K562 (cell line): Measurements from ENCODE around the gene KIF24. TPM values are rescaled to one million over a fixed set of nuclear protein-coding genes. Genes with fewer than 3 reads are reported as not detected.
A peak's percentile ranks its signal among the peaks of the same experiment; 100 is the strongest.

Experiments
- CREB3 ChIP-seq: fragments of 450-650 bp; conservative IDR thresholded peaks from 2 replicates; pipeline ENCODE4 v1.6.1; 2016; ENCODE audit warnings: missing genetic modification characterization, low read depth, mild to moderate bottlenecking, missing compliant biosample characterization, moderate library complexity
- CXXC5 ChIP-seq: fragments of 250-450 bp; sonication (Bioruptor Pico); IDR thresholded peaks from 2 replicates; pipeline ENCODE4 v1.8.0; 2022; ENCODE audit warnings: inconsistent platforms, mild to moderate bottlenecking, moderate library complexity
- E4F1 ChIP-seq: fragments of 250-450 bp; sonication (Bioruptor Pico); IDR thresholded peaks from 2 replicates; pipeline ENCODE4 v1.5.0; 2021; ENCODE audit warnings: mild to moderate bottlenecking, borderline replicate concordance
- EP300 ChIP-seq: IDR thresholded peaks from 2 replicates; pipeline ENCODE4 v1.6.1; 2012; ENCODE audit warnings: low read length, improper control_type of control experiment
- HDAC3 ChIP-seq: fragments of 450-650 bp; IDR thresholded peaks from 2 replicates; pipeline ENCODE4 v1.6.1; 2018; ENCODE audit warnings: borderline replicate concordance, mild to moderate bottlenecking, moderate library complexity; ENCODE audit not compliant: partially characterized antibody
- IRF9 ChIP-seq: fragments of 450-650 bp; IDR thresholded peaks from 2 replicates; pipeline ENCODE4 v1.6.1; 2016; ENCODE audit warnings: missing biosample characterization, missing genetic modification characterization
- KDM5B ChIP-seq: fragments of 200-600 bp; sonication (generic); IDR thresholded peaks from 2 replicates; pipeline ENCODE4 v1.6.1; 2012; ENCODE audit warnings: low read depth, mild to moderate bottlenecking, moderate library complexity, low read length, control low read depth, inconsistent platforms; ENCODE audit not compliant: insufficient replicate concordance
- POLR2G ChIP-seq: fragments of 200-400 bp; formaldehyde crosslinking; IDR thresholded peaks from 2 replicates; pipeline ENCODE4 v1.6.1; 2017; ENCODE audit warnings: low read depth, mild to moderate bottlenecking, antibody characterized with exemption, low read length, moderate library complexity
- PRMT5 ChIP-seq: sonication (generic); formaldehyde crosslinking; IDR thresholded peaks from 2 replicates; pipeline ENCODE4 v1.5.0; 2020; ENCODE audit warnings: missing genetic modification reagents
- PURB ChIP-seq: sonication (generic); formaldehyde crosslinking; IDR thresholded peaks from 2 replicates; pipeline ENCODE4 v1.9.0; 2021; ENCODE audit warnings: low read depth, mild to moderate bottlenecking, missing genetic modification reagents
- PYGO2 ChIP-seq: fragments of 450-650 bp; IDR thresholded peaks from 2 replicates; pipeline ENCODE4 v1.6.1; 2016; ENCODE audit warnings: mild to moderate bottlenecking, missing genetic modification characterization, moderate library complexity, missing compliant biosample characterization
- RAD51 ChIP-seq: fragments of 450-650 bp; IDR thresholded peaks from 2 replicates; pipeline ENCODE4 v1.7.1; 2016; ENCODE audit warnings: low read depth, mild to moderate bottlenecking, borderline replicate concordance
- RBM22 ChIP-seq: fragments of 200-400 bp; formaldehyde crosslinking; IDR thresholded peaks from 2 replicates; pipeline ENCODE4 v1.6.1; 2018; ENCODE audit warnings: low read length, low read depth; ENCODE audit not compliant: poor library complexity, severe bottlenecking
- RFX1 ChIP-seq: fragments of 450-650 bp; IDR thresholded peaks from 2 replicates; pipeline ENCODE4 v1.6.1; 2016; ENCODE audit warnings: mild to moderate bottlenecking, moderate library complexity
- SIX5 ChIP-seq, 2 experiments: IDR thresholded peaks; 2 replicates each; pipeline ENCODE4 v1.6.1; 2011; ENCODE audit warnings: low read length in 2 of 2, borderline replicate concordance in 1 of 2, low read depth in 1 of 2, mild to moderate bottlenecking in 1 of 2, moderate library complexity in 1 of 2; ENCODE audit not compliant: insufficient read depth in 1 of 2
- SMARCB1 ChIP-seq: IDR thresholded peaks from 2 replicates; pipeline ENCODE4 v1.6.1; 2011; ENCODE audit warnings: improper control_type of control experiment, low read depth; ENCODE audit not compliant: insufficient read length
- SMARCE1 ChIP-seq: fragments of 450-650 bp; IDR thresholded peaks from 2 replicates; pipeline ENCODE4 v1.7.1; 2016; ENCODE audit warnings: mild to moderate bottlenecking
- SP2 ChIP-seq: IDR thresholded peaks from 2 replicates; pipeline ENCODE4 v1.6.1; 2011; ENCODE audit warnings: mild to moderate bottlenecking, low read depth, low read length, moderate library complexity; ENCODE audit not compliant: poor library complexity, severe bottlenecking; ENCODE audit errors: extremely low read depth
- TAF1 ChIP-seq: IDR thresholded peaks from 2 replicates; pipeline ENCODE4 v1.6.1; 2011; ENCODE audit warnings: mild to moderate bottlenecking, low read length, moderate library complexity; ENCODE audit not compliant: insufficient read depth, control insufficient read depth, severe bottlenecking; ENCODE audit errors: extremely low read depth
- TCF7 ChIP-seq: sonication (generic); IDR thresholded peaks from 2 replicates; pipeline ENCODE4 v1.6.1; 2016; ENCODE audit warnings: antibody characterized with exemption, borderline replicate concordance
- THRAP3 ChIP-seq: fragments of 450-650 bp; IDR thresholded peaks from 2 replicates; pipeline ENCODE4 v1.6.1; 2016; ENCODE audit warnings: mild to moderate bottlenecking, inconsistent platforms, borderline replicate concordance
- ZNF174 ChIP-seq: fragments of 250-450 bp; sonication (Bioruptor Pico); IDR thresholded peaks from 2 replicates; pipeline ENCODE4 v1.4.0; 2020; ENCODE audit warnings: mild to moderate bottlenecking
- ZNF707 ChIP-seq: fragments of 250-450 bp; sonication (Bioruptor Pico); conservative IDR thresholded peaks from 2 replicates; pipeline ENCODE4 v1.8.0; 2022; ENCODE audit warnings: inconsistent platforms, mild to moderate bottlenecking, moderate library complexity
- ZNF778 ChIP-seq: fragments of 450-650 bp; formaldehyde crosslinking; IDR thresholded peaks from 2 replicates; pipeline ENCODE4 v1.4.0; 2020; ENCODE audit warnings: mild to moderate bottlenecking, moderate library complexity
- polyA plus RNA-seq, 8 experiments: library from polyadenylated mRNA; depleted of rRNA in 4 of 8; stranded (reverse) in 5 of 8; unstranded in 3 of 8; fragments of >200 nt; fragmentation: Nextera tagmentation in 2 of 8; fragmentation: Illumina TruSeq in 1 of 8; extraction: Ambion mirVana in 2 of 8; extraction: Trizol in 1 of 8; gene quantifications; 2 replicates each; pipeline versions ENCODE4 v1.2.1 to v1.2.3, GENCODE V29; 2011 to 2014; ENCODE audit warnings: inconsistent platforms in 1 of 8, missing spikeins in 1 of 8
- total RNA-seq, 7 experiments: library from RNA; depleted of rRNA in 6 of 7; stranded (reverse); fragments of >200 nt in 6 of 7; fragmentation: Illumina TruSeq in 2 of 7; extraction: Trizol in 2 of 7; gene quantifications; 2 replicates each; pipeline versions ENCODE4 v1.2.1 to v1.2.3, GENCODE V29; 2011 to 2021; ENCODE audit warnings: low replicate concordance in 1 of 7

The KIF24 gene
- total and polyA plus RNA-seq, 9 of the 15 experiments (the other 6 are each of a cell fraction or from before 2014, with no cell fraction given) = 0.63 to 5.8 (median 4.4) TPM

- TF ChIP-seq HDAC3 = no peak
- peak; percentile 91 for TF ChIP-seq CXXC5 (CRISPR knock-in tag)
- TF ChIP-seq RAD51 = 0 out of 2 replicates have a peak, but pooled peaks have one; percentile 13
- TF ChIP-seq THRAP3 = no peak
- TF ChIP-seq SP2 = peak; percentile 39
- no peak for TF ChIP-seq SIX5 (IDR thresholded peaks at IDR 0.05; ENCODE audit: borderline replicate concordance in 1 of 2, insufficient read depth in 1 of 2, low read depth in 1 of 2, low read length in 2 of 2)
- no peak for TF ChIP-seq ZNF778
- peak; percentile 98 for TF ChIP-seq RFX1
- no peak for TF ChIP-seq EP300
- peak; percentile 86 for TF ChIP-seq POLR2G
- peak; percentile 65 for TF ChIP-seq TAF1
- TF ChIP-seq TCF7 = no peak
- no peak for TF ChIP-seq SMARCB1
- no peak for TF ChIP-seq CREB3 (tag)
- no peak for TF ChIP-seq SMARCE1
- no peak for TF ChIP-seq IRF9 (tag)
- TF ChIP-seq PURB (CRISPR knock-in tag) = no peak
- peak; percentile 76 for TF ChIP-seq KDM5B
- no peak for TF ChIP-seq ZNF174
- no peak for TF ChIP-seq PYGO2 (tag)
- TF ChIP-seq PRMT5 (CRISPR knock-in tag) = no peak
- TF ChIP-seq E4F1 (CRISPR knock-in tag) = no peak
- TF ChIP-seq RBM22 = peak; percentile 67
- TF ChIP-seq ZNF707 (CRISPR knock-in tag) = no peak
Measured at GRCh38 chr9:34328987-34329832, at the start of gene KIF24, which contains the start of gene NUDT2 (continued).
